B cell (primary cell): Measurements from ENCODE around the gene CNTNAP2. TPM values are rescaled to one million over a fixed set of nuclear protein-coding genes. Genes with fewer than 3 reads are reported as not detected.

Source experiments
- ATAC-seq: fragments of 200-7000 bp; cut with Tn5 transposase; one replicate; pipeline ENCODE4 v1.10.0; 2021; ENCODE audit warnings: low read depth, mild to moderate bottlenecking, moderate number of reproducible peaks, moderate library complexity
- CTCF ChIA-PET: fragments of 350-600 bp; sonication (Branson Sonifier 250); formaldehyde crosslinking; loops from one replicate; lab custom pipeline; 2021; ENCODE audit warnings: antibody characterized with exemption, inconsistent platforms; lab: Charles Lee
- POLR2A ChIA-PET: fragments of 350-600 bp; sonication (Branson Sonifier 250); formaldehyde crosslinking; loops from one replicate; lab custom pipeline; 2021; ENCODE audit warnings: antibody characterized with exemption; lab: Charles Lee
- DNase-seq: peaks from one replicate; pipeline ENCODE4 v3.0.0; 2013
- H2AFZ ChIP-seq: 2 replicates; pipeline ENCODE4 v1.6.1; 2012; ENCODE audit warnings: mild to moderate bottlenecking, low read depth, low read length; ENCODE audit not compliant: insufficient read depth, poor library complexity, severe bottlenecking
- H3K27ac ChIP-seq, 2 donors: 1 replicate in 1 of 2; 2 replicates in 1 of 2; pipeline ENCODE4 v1.5.1; 2012 to 2013; ENCODE audit warnings: low read length in 2 of 2, mild to moderate bottlenecking in 2 of 2, moderate library complexity in 1 of 2
- H3K27me3 ChIP-seq, 4 experiments: fragments of 200-600 bp in 1 of 4; sonication (generic) in 1 of 4; replicated peaks in 1 of 4; 1 replicate in 2 of 4; 2 replicates in 2 of 4; pipeline versions ENCODE4 v1.6.1 to v1.7.0; 2013 to 2016; ENCODE audit warnings: low read length in 3 of 4, mild to moderate bottlenecking in 2 of 4, mixed read lengths in 1 of 4, moderate library complexity in 1 of 4; ENCODE audit not compliant: insufficient read depth in 4 of 4, control insufficient read depth in 3 of 4; ENCODE audit errors: control extremely low read depth in 1 of 4
- H3K36me3 ChIP-seq, 2 experiments: replicated peaks in 1 of 2; 1 replicate in 1 of 2; 2 replicates in 1 of 2; pipeline versions ENCODE4 v1.6.1 to v1.7.1; 2013; ENCODE audit warnings: low read length in 1 of 2; ENCODE audit not compliant: insufficient read depth in 2 of 2, control insufficient read depth in 1 of 2; ENCODE audit errors: control extremely low read depth in 1 of 2, extremely low read depth in 1 of 2
- H3K4me1 ChIP-seq, 2 donors: fragments of 200-600 bp in 1 of 2; sonication (generic) in 1 of 2; 1 replicate in 1 of 2; 2 replicates in 1 of 2; pipeline versions ENCODE4 v1.5.1 to v1.6.1; 2013 to 2017; ENCODE audit warnings: low read length in 2 of 2; ENCODE audit not compliant: control insufficient read depth in 2 of 2, insufficient read depth in 2 of 2
- H3K4me2 ChIP-seq: replicated peaks from 2 replicates; pipeline ENCODE3; 2012; ENCODE audit warnings: mild to moderate bottlenecking, low read depth, low read length; ENCODE audit not compliant: poor library complexity, severe bottlenecking
- H3K4me3 ChIP-seq, 5 experiments: fragments of 200-600 bp in 1 of 5; sonication (generic) in 1 of 5; 1 replicate in 3 of 5; 2 replicates in 2 of 5; pipeline versions ENCODE4 v1.5.1 to v1.7.0; 2011 to 2016; ENCODE audit warnings: low read length in 4 of 5, mild to moderate bottlenecking in 4 of 5, low read depth in 2 of 5, control low read depth in 1 of 5, moderate library complexity in 1 of 5; ENCODE audit not compliant: insufficient read depth in 1 of 5; ENCODE audit errors: control extremely low read depth in 1 of 5, extremely low read depth in 1 of 5
- H3K79me2 ChIP-seq: fragments of 200-600 bp; sonication (generic); one replicate; pipeline ENCODE4 v1.6.0; 2016; ENCODE audit warnings: low read length; ENCODE audit not compliant: control insufficient read depth, insufficient read depth
- H3K9ac ChIP-seq: fragments of 200-600 bp; sonication (generic); 2 replicates; pipeline ENCODE4 v1.6.1; 2017; ENCODE audit warnings: mild to moderate bottlenecking, low read length, moderate library complexity
- H3K9me3 ChIP-seq, 3 donors: one replicate each; pipeline versions ENCODE4 v1.6.1 to v1.7.1; 2013; ENCODE audit warnings: low read length in 2 of 3; ENCODE audit not compliant: control insufficient read depth in 2 of 3, insufficient read depth in 1 of 3; ENCODE audit errors: control extremely low read depth in 1 of 3
- H4K20me1 ChIP-seq: 2 replicates; pipeline ENCODE4 v1.6.0; 2012; ENCODE audit warnings: mild to moderate bottlenecking, low read length; ENCODE audit not compliant: insufficient read depth, control insufficient read depth, poor library complexity, severe bottlenecking
- H3K27ac Mint-ChIP-seq: one replicate; pipeline ENCODE4 v1.8.0; 2021; ENCODE audit warnings: mixed read lengths
- H3K27me3 Mint-ChIP-seq: one replicate; pipeline ENCODE4 v1.8.0; 2021; ENCODE audit warnings: mixed read lengths
- H3K4me1 Mint-ChIP-seq: one replicate; pipeline ENCODE4 v1.8.0; 2021; ENCODE audit warnings: mixed read lengths
- H3K4me3 Mint-ChIP-seq: one replicate; pipeline ENCODE4 v1.8.0; 2021; ENCODE audit warnings: mixed read lengths
- H3K9me3 Mint-ChIP-seq: one replicate; pipeline ENCODE4 v1.8.0; 2022; ENCODE audit warnings: mixed read lengths; ENCODE audit not compliant: insufficient read depth
- CTCF ChIP-seq: fragments of 200-600 bp; IDR thresholded peaks from one replicate; pipeline ENCODE4 v1.8.0; 2022; ENCODE audit warnings: antibody characterized with exemption, mild to moderate bottlenecking
- EZH2 ChIP-seq: IDR thresholded peaks from 2 replicates; pipeline ENCODE4 v1.6.1; 2012; ENCODE audit warnings: borderline replicate concordance, low read depth, mild to moderate bottlenecking, moderate library complexity, low read length; ENCODE audit not compliant: insufficient read depth, poor library complexity, severe bottlenecking
- WGBS: methylation state at CpG from one replicate; pipeline ENCODE4 v1.1.5; 2013; ENCODE audit warnings: missing lambda C conversion rate; ENCODE audit not compliant: insufficient coverage; 5-methylcytosine and 5-hydroxymethylcytosine counted together
- intact Hi-C: fragments of 100-400 bp; cut with micrococcal nuclease; formaldehyde crosslinking; loops from one replicate; pipeline ENCODE4 v1.10.0; 2022
- polyA plus RNA-seq: library from polyadenylated mRNA; depleted of rRNA; stranded (reverse); fragments of >200 nt; gene quantifications from 2 replicates; pipeline ENCODE4 v1.2.3, GENCODE V29; 2012
- total RNA-seq, 2 donors: library from RNA; stranded (reverse); fragments of 120-200 nt in 1 of 2; gene quantifications; 1 replicate in 1 of 2; 2 replicates in 1 of 2; pipeline versions ENCODE4 v1.2.3 to v1.2.4, GENCODE V29; 2013 to 2022

CNTNAP2 gene
- total and polyA plus RNA-seq, 2 donors (not counting 1 experiment from before 2014, with no cell fraction given), result 7.4 to 16.6 TPM

DNA sequence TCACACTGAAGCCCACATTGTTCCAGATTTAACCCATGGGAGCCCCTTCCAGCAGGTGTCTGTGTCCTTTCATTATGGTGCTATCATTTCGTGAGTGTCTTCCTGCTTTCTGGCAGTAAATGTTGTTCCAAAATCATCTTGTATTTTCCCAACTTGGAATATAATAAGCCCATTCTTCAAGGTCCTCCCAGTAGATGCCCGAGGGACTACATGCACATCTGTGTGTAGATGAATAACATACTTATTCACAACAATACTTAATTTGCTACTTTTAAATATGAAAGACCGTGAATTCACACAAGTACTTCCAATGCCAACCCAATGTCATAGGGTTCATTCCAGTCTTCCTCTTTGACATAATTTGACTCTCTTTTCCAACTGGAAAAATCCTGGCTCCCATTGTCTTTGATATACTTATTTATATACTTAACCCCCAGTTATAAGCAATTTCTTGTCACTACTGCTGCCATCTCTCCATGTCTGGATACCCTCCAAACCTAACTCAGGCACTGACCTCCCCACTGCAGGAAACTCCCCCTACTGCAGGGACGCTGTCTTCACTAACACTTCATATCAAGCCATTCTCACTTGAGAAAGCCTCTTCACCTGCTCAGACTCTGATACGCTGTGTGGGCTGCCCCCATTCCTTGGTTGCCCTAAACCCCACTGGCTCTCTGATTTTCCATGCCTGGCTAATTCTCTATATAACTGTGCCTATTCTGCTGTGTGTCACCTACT, 1119.2 kb downstream of the CNTNAP2 start:
- no peaks in the 10 kb centered on the region for H4K20me1 ChIP-seq
- 93% methylated on average over 4 of the region's 5 CpGs for WGBS
- no peak for DNase-seq
- no peaks in the 10 kb centered on the region for H3K4me1 ChIP-seq
- no peak overlapping the region for H2AFZ ChIP-seq
- CTCF ChIA-PET, result no interaction called here
- no peak for ATAC-seq
- H3K9me3 ChIP-seq, result no peaks in the 10 kb centered on the region
- POLR2A ChIA-PET, result no interaction called here
- intact Hi-C loops, result no loop called here
- Mint-ChIP-seq H3K4me1 (no peaks in the 10 kb centered on the region), H3K9me3 (peaks cover 4% of the 10 kb centered on the region), H3K27me3 (no peaks in the 10 kb centered on the region), H3K27ac (no peak overlapping the region), H3K4me3 (no peak overlapping the region)
- H3K27ac ChIP-seq, result no peak overlapping the region
- H3K36me3 ChIP-seq, result no peaks in the 10 kb centered on the region
- no peak for TF ChIP-seq EZH2
- TF ChIP-seq CTCF, result no peak
- no peak overlapping the region for H3K4me3 ChIP-seq
- no peak overlapping the region for H3K9ac ChIP-seq
- no peaks in the 10 kb centered on the region for H3K79me2 ChIP-seq
- no peak overlapping the region for H3K4me2 ChIP-seq
- H3K27me3 ChIP-seq, result no peaks in the 10 kb centered on the region

DNA sequence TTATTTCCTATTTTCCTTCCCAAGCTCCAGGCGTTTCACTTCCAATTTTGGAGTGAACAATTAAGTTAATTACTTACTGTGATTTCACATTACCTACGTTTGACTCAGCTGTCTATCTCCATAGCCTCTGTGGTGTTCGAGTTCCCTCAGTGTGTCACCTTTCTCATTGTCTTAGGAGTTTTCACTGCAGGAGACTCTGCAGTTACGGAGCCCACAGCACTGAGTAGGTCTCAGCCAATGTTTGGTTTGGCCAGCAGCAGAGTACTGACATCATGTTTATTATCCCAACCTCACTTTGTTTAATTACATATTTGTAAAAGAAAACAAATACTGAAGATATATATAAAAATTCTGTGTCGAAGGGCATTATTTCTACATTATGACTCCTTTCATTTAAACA, 1123.9 kb downstream of the CNTNAP2 start:
- Mint-ChIP-seq H3K27ac (no peak overlapping the region), H3K4me1 (peaks cover 2% of the 10 kb centered on the region), H3K9me3 (no peaks in the 10 kb centered on the region), H3K27me3 (no peaks in the 10 kb centered on the region), H3K4me3 (no peak overlapping the region)
- Histone ChIP-seq H3K9ac (no peak overlapping the region), H3K4me2 (no peak overlapping the region), H3K4me3 (no peak overlapping the region), H3K27ac (no peak overlapping the region), H3K36me3 (no peaks in the 10 kb centered on the region), H4K20me1 (no peaks in the 10 kb centered on the region), H3K79me2 (no peaks in the 10 kb centered on the region), H3K4me1 (peaks cover 0 to 2% of the 10 kb centered on the region in 2 donors), H3K9me3 (no peaks in the 10 kb centered on the region), H3K27me3 (no peaks in the 10 kb centered on the region), H2AFZ (no peak overlapping the region)
- POLR2A ChIA-PET, result no interaction called here
- ATAC-seq (no peak), DNase-seq (no peak)
- intact Hi-C loops, result no loop called here
- CTCF ChIA-PET, result interaction anchor here (0.9 kb wide), 1 partner anchor 17 kb away, joined by 4 read pairs; no protein-coding TSS in a partner anchor
- WGBS, result 100% methylated on average over 2 of the region's 5 CpGs
- TF ChIP-seq CTCF, result no peak
- TF ChIP-seq EZH2, result no peak
